ENCODE measurements around the gene NRDE2.

DNA sequence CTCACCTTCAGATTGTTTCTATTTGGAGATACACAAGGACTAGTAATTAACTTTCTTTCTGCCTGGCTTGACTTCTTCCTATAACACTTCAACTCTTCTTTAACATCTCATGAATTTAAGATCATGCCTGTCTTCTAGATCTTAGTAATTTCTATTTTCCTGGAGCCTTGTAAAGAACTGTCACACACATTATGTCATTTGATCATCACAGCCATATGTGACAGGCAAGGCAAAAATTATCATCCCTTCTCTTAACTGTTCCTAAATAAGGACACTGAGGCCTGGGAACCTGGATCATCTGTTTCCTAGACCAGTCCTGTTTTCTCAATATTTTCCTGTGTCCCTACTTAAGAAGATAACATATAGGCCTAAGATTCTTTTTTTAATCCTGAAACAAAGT, 27.2 kb downstream of the NRDE2 start:
- TF ChIP-seq, protein P1, sequence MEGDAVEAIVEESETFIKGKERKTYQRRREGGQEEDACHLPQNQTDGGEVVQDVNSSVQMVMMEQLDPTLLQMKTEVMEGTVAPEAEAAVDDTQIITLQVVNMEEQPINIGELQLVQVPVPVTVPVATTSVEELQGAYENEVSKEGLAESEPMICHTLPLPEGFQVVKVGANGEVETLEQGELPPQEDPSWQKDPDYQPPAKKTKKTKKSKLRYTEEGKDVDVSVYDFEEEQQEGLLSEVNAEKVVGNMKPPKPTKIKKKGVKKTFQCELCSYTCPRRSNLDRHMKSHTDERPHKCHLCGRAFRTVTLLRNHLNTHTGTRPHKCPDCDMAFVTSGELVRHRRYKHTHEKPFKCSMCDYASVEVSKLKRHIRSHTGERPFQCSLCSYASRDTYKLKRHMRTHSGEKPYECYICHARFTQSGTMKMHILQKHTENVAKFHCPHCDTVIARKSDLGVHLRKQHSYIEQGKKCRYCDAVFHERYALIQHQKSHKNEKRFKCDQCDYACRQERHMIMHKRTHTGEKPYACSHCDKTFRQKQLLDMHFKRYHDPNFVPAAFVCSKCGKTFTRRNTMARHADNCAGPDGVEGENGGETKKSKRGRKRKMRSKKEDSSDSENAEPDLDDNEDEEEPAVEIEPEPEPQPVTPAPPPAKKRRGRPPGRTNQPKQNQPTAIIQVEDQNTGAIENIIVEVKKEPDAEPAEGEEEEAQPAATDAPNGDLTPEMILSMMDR (IDR thresholded peaks at IDR 0.05; ENCODE audit: low read length): no peak
- no peak for TF ChIP-seq EZH2 (optimal IDR thresholded peaks at IDR 0.05; ENCODE audit: low read depth, low read length)

Data from MM.1S (cell line).